Ovary (tissue), 9 donors: ENCODE measurements around the gene ZBTB7A. TPM values are rescaled to one million over a fixed set of nuclear protein-coding genes. Genes with fewer than 3 reads are reported as not detected.

Experiments used
- DNase-seq, 5 donors: peaks; one replicate each; pipeline ENCODE4 v3.0.0-alpha.2; 2019 to 2020
- H3K27ac ChIP-seq, 2 donors: fragments of 200-600 bp; one replicate each; pipeline versions ENCODE4 v1.5.1 to v1.8.0; 2019 to 2022
- H3K27me3 ChIP-seq: fragments of 200-600 bp; one replicate; pipeline ENCODE4 v1.8.0; 2022
- H3K36me3 ChIP-seq: fragments of 200-600 bp; sonication (generic); one replicate; pipeline ENCODE4 v1.5.1; 2019
- H3K4me1 ChIP-seq: one replicate; pipeline ENCODE4 v1.8.1; 2013; ENCODE audit warnings: mild to moderate bottlenecking, moderate library complexity; ENCODE audit not compliant: insufficient read depth
- H3K4me3 ChIP-seq: fragments of 200-600 bp; sonication (generic); one replicate; pipeline ENCODE4 v1.5.1; 2017
- H3K9me3 ChIP-seq, 2 donors: fragments of 200-600 bp in 1 of 2; sonication (generic) in 1 of 2; one replicate each; pipeline versions ENCODE4 v1.5.1 to v1.8.1; 2013 to 2019; ENCODE audit warnings: mild to moderate bottlenecking in 1 of 2, moderate library complexity in 1 of 2
- CTCF ChIP-seq, 3 donors: fragments of 450-650 bp in 2 of 3; fragments of 200-600 bp in 1 of 3; IDR thresholded peaks; one replicate each; pipeline versions ENCODE4 v1.5.1 to v1.8.0; 2016 to 2022; ENCODE audit warnings: antibody characterized with exemption in 3 of 3, mild to moderate bottlenecking in 1 of 3
- EP300 ChIP-seq: sonication (generic); formaldehyde crosslinking; IDR thresholded peaks from one replicate; pipeline ENCODE4 v1.6.1; 2017; ENCODE audit warnings: antibody characterized with exemption
- POLR2A ChIP-seq: fragments of 450-650 bp; IDR thresholded peaks from one replicate; pipeline ENCODE4 v1.6.1; 2017; ENCODE audit warnings: antibody characterized with exemption, mild to moderate bottlenecking, moderate library complexity
- WGBS, 3 donors: extraction: QIAGEN DNeasy Blood & Tissue Kit in 1 of 3; methylation state at CpG; one replicate each; pipeline versions ENCODE4 v1.1.5 to v1.1.7; 2013 to 2017; 5-methylcytosine and 5-hydroxymethylcytosine counted together
- intact Hi-C, 4 donors: fragments of 100-400 bp; cut with DNase I; formaldehyde crosslinking; loops; one replicate each; pipeline versions ENCODE4 v1.11.0 to v1.15.1; 2022 to 2023
- polyA plus RNA-seq, 2 donors: library from polyadenylated mRNA; stranded (reverse); fragments of 200-250 nt in 1 of 2; fragments of 350-450 nt in 1 of 2; fragmentation: Illumina TruSeq in 1 of 2; extraction: RNeasy Lipid Tissue Mini Kit (QIAGEN cat#74804) in 1 of 2; gene quantifications; one replicate each; pipeline ENCODE4 v1.2.3, GENCODE V29; 2013 to 2014
- total RNA-seq, 7 donors: library from RNA; depleted of rRNA in 2 of 7; stranded (reverse); fragments of >200 nt in 2 of 7; fragmentation: NEBNext Ultra II Directional in 3 of 7; extraction: Animal tissue kit (Norgen Biotek cat#: 25700) in 3 of 7; gene quantifications; one replicate each; pipeline versions ENCODE4 v1.1.0 to v1.2.4, GENCODE V29; 2016 to 2023
- donor health status: DM: no; HTN: no; CAD: no; lungs with moderate emphysema.
- donor health status: DM: no; HTN: no; CAD: no.
- donor health status: Bipolar disorder and iron deficiency.
- donor health status: DM: yes; HTN: yes; CAD: no.
- donor health status: DM: no; HTN: no; CAD: no.
- donor health status: DM: yes; HTN: yes; CAD: no.

Gene ZBTB7A
- total and polyA plus RNA-seq, 9 donors: 9.1 to 56.4 (median 38.5) TPM

- DNase-seq: no peak
- Histone ChIP-seq H3K9me3 (no peaks in the 10 kb centered on the region), H3K4me3 (no peak overlapping the region), H3K36me3 (no peaks in the 10 kb centered on the region), H3K27ac (no peak overlapping the region), H3K27me3 (no peaks in the 10 kb centered on the region), H3K4me1 (no peaks in the 10 kb centered on the region)
- no peak for TF ChIP-seq CTCF (IDR thresholded peaks at IDR 0.05)
- no peak for TF ChIP-seq POLR2A
- no peak for TF ChIP-seq EP300
- 92 to 95% (median 95%) methylated on average over 12 of the region's 12 CpGs for whole genome bisulfite sequencing, 3 donors
- intact Hi-C loops: no loop called here
Measured at GRCh38 chr19:4095488-4095844, 28.8 kb upstream of the ZBTB7A start.

- 91% methylated on average over 30 to 35 of the region's 35 CpGs for WGBS, 3 donors
- Histone ChIP-seq H3K36me3 (no peaks in the 10 kb centered on the region), H3K27ac (no peak overlapping the region), H3K9me3 (no peaks in the 10 kb centered on the region), H3K27me3 (no peaks in the 10 kb centered on the region), H3K4me1 (no peaks in the 10 kb centered on the region), H3K4me3 (no peak overlapping the region)
- intact Hi-C loops: no loop called here
- TF ChIP-seq EP300: no peak
- TF ChIP-seq POLR2A: no peak
- no peak for TF ChIP-seq CTCF (IDR thresholded peaks at IDR 0.05)
- no peak for DNase-seq
Measured at GRCh38 chr19:4094761-4095487, 28.2 kb upstream of the ZBTB7A start.

- DNase-seq: no peak
- H3K4me3 ChIP-seq: no peak overlapping the region
- no peak overlapping the region for H3K27ac ChIP-seq
- H3K27me3 ChIP-seq: no peaks in the 10 kb centered on the region
- H3K9me3 ChIP-seq: no peaks in the 10 kb centered on the region
- H3K36me3 ChIP-seq: no peaks in the 10 kb centered on the region
- intact Hi-C loops: no loop called here
- 92 to 94% (median 93%) methylated on average over 11 to 19 of the region's 19 CpGs for WGBS, 3 donors
- no peaks in the 10 kb centered on the region for H3K4me1 ChIP-seq
- TF ChIP-seq CTCF (IDR thresholded peaks at IDR 0.05): no peak
- TF ChIP-seq EP300: no peak
- no peak for TF ChIP-seq POLR2A
Measured at GRCh38 chr19:4094291-4094690, 27.6 kb upstream of the ZBTB7A start.

- intact Hi-C loops: no loop called here
- no peaks in the 10 kb centered on the region for H3K36me3 ChIP-seq
- 87 to 91% (median 90%) methylated on average over 18 of the region's 18 CpGs for WGBS, 3 donors
- no peak for DNase-seq
- H3K27ac ChIP-seq: no peak overlapping the region
- TF ChIP-seq EP300: no peak
- no peak for TF ChIP-seq CTCF (IDR thresholded peaks at IDR 0.05)
- TF ChIP-seq POLR2A: no peak
- no peak overlapping the region for H3K4me3 ChIP-seq
- no peaks in the 10 kb centered on the region for H3K9me3 ChIP-seq
- no peaks in the 10 kb centered on the region for H3K4me1 ChIP-seq
- no peaks in the 10 kb centered on the region for H3K27me3 ChIP-seq
Measured at GRCh38 chr19:4093643-4094175, 27.0 kb upstream of the ZBTB7A start.
